ENCODE data around the gene CXADR.

The CXADR gene

DNA sequence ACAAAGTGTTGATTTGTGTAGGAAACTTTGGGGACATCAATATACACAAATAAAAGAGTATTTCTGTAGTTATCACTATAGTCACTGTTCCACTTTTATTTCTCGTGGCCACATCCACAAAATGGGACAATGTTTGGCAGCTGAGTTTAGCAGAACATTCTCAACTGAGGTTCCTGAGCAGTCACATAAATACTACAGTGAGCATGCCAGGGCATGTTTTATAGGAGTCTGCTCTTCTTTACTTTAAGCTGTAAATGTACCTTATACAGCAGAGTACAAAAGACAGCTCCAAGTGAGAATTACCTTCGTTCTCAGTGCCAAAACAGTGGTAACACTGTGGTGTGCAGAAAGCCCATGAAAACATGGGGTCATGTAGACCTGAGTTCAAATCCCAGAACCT is 94.8 kb downstream of the CXADR start:
- DNase-seq = no peak

DNA sequence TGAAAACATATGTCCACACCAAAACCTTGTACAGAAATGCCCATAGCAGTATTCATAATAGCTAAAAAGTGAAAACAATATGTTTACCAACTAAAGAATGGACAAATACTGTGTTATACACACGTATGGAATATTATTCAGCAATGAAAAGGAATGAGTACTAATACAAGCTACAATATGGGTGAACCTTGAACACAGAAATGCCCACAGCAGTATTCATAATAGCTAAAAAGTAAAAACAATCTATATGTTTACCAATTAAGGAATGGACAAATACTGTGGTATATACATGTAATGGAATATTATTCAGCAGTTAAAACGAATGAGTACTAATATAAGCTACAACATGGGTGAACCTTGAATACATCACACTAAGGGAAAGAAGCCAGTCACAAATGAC is 96.8 kb downstream of the CXADR start:
- no peak for DNase-seq

DNA sequence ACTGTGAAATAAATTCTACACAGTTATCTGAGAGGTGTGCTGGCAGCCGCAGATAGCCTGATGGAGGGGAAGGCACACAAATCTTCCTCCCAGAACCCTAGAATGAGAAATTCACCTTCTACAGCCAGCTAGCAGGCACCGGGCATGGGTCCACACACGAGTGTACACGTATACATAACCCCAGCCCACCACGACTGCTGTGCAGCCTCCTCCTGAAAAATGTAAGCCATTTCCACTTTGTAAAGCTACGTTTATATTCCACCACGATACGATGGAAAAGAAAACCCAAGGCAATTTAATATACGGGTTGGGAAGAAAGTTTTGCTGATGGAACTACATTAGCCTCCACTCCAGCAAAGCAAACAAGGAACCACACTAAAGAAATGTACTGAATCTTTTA is 98.1 kb downstream of the CXADR start:
- no peak for DNase-seq

DNA sequence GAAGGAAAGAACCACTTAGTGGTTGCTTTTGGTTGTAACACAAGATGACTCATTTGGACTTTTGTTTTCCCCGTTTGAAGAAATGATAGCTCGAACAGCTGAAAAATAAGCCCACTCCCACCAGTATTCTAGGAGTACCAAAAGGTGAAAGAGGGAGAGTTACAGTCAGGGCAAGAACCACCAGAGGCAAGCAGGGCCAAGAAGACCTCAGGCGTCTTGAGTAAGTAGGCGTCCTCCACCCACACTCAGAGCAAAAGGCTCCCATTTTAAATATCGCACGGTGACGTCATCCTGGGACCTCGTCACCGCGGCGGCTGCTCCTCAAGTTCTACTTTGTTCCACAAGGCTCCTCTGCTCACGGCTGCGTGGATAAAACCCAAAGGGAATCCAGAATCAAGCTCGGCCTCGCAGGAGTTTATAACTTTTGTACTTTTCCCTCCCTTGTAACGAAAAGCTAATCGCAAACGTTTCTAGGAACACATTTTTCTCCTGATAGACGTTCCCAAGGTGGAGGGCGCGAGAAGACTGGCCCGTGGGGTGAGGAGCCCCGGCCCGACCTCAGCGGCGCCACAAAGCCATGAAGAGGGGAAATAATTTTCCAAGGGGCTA is 98.7 kb downstream of the CXADR start:
- no peak for DNase-seq

DNA sequence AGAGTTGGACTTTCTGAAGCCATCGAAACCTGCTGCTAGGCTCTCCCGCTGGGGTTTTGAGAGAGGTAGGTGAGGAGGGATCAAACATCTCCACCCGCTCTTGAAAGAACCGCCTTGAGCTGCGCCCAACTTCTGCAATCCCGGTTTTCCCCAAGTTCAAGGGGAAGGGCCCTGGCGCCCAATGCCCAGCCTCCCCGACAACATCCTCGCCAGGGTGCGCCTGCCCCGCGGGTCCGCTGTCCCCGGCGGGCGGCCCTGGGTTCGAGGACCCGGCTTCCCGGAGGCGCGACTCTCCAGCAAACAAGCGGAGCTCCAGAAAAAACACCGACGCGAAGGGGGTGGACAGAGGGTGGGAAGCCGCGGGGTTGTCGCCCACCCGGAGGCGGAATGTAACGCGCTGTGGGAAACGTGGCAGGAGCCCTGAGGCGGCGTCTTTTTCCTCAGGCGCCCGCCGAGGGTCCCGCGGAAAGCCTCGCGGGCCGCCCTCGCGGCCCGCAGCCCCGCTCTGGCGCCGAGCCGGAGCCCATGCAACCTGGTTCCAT is 99.3 kb downstream of the CXADR start:
- DNase-seq = no peak

DNA sequence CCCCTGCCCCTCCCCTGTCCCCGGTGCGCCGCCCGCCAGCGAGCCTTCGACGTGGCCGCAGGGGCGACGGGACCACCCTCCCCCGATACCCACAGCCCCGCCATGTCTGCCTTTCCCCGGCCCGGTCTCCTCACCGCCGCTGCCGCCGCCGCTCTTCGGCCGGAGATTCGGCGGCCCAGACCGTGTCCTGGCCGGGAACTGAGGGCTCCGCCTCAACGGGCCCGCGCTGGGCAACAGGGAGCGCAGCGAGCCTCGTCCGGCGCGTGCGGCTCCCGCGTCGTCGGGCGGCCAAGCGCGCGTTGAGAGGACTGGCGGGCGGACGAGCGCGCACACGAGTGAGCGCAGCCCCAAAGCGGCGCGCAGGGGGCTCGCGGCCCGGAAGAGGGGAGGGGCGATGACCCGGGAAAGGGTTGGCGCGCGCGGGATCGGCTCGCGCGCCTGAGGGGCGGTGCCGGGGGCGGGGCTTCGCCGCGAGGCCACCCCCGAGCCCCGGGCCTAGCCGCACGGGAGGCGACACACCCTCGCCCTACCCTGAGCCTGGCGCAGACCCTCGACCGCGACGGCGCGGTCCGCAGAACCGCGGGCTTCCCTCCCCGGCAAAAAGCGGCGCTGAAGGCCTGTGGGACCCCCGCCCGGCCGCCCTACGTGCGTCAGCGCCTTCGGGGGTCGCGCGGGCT is 99.9 kb downstream of the CXADR start, which contains the start of gene BTG3:
TSS of gene BTG3 (minus strand) at position 337 of the 677 bp plus-strand sequence. CDS start 3,757 bp downstream, outside the sequence.
- no peak for DNase-seq

DNA sequence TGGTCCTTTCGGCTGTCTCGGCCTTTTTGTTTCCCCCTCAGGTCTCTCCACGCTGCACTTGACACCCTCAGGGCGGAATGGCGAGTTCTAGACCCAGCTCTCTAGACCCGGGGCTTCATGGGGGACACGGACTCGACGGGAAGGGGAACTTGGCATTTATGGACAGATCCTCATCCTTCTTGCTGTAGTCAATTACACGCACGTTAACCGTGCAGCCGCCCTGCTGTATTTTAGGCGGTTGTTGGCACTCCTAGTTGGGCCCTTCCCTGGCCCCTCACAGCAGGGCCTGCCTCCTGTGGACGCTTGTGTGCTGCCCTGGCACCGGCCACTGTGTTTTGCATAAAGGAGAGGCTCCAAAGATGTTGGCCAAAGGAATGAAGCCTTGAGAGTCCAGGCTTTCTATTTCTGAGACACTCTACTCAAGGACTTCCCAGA is 100.4 kb downstream of the CXADR start:
- DNase-seq = no peak

DNA sequence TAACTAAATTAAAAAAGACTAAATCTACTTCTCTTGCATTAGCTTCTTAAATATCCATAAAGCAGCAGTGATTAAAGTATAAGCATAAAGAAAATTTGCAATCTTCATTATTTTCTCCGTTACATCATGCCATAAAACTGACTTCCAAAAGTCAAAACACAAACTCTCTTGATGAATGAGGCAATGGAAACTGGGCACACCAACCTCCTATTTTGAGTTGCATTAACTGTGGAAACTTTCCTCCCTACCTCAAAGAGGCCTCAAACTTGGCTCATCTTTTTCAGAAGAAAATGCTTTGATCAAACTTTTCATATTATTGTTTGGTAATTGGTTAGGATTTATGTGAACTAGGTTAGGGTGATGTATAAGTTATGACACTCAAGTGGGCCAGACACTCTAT is 104.0 kb downstream of the CXADR start:
- DNase-seq = no peak

DNA sequence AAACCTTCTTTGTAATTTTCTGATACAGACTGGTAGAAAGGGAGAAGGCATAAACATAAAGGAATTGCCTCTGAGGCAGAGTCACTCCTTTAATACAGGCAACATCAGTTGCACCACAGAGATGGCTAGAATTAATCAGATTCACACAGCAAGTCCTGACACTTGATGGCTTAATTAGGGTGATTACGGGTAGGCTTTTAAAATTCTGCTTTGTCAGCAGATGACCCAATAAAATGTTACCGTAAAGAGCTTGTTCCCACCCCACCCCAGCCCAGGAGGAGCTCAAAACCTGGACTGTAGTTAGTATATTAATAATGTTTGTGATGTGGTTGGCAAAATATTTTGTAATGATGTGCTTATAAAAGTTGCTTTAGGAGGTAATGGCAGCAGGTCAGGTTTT is 109.2 kb downstream of the CXADR start:
- DNase-seq = no peak

DNA sequence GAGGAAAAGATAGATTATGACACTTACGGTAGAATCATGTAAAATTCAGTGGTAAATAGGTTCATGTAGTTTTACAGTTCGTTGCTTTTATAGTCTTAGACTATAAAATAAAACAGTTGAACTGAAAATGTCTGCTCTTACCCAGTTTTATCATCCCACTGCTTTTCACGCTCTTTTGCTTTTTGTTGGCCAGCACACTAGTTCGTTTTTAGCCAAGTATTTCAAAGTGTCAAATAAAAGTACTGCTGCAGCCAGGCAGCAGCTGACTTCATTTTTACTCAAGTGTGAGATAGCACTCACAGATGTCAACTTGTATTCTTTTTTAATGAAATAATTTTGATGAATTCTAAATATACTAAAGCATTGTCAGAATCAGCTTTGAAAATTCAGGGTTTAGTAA is 118.4 kb downstream of the CXADR start:
- DNase-seq = no peak

DNA sequence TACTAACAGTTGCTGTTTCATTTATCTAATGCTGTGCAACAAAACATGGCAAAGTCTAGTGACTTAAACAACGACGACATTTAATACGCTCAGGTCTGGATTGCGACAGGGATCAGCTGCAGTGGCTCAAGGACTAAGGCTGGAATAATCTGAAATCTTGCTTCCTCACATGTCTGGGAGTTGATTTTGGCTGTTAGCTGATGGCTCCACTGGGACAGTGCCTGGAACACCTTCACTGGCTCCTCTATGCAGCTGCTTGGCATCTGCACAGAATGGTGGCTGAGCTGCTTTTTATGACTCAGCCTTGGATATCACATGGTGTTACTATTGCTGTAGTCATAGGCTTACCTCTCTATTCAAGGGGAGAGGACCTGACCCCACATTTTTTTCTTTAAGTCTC is 123.9 kb downstream of the CXADR start:
- no peak for DNase-seq

DNA sequence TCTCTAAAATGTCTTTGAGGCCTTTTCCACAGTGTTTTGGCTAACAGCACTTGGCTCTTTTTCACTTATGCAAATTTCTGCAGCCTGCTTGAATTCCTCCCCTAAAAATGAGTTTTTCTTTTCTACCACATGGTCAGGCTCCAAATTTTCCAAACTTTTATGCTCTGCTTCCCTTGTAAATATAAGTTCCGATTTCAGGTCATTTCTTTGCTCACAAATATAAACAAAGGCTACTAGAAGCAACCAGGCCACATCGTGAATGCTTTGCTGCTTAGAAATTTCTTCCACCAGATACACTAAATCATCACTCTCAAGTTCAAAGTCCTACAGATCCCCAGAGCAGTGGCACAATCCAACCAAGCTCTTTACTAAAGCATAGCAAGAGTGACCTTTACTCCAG is 128.0 kb downstream of the CXADR start:
- DNase-seq = no peak

All from cerebellar nuclear complex (tissue), 1 donor.